Parathyroid adenoma (tissue), 2 donors: ENCODE measurements around the gene ALOX5AP.

Experiments
- H2AFZ ChIP-seq: fragments of 300-600 bp; sonication (generic); one replicate; pipeline ENCODE4 v1.7.0; 2017; ENCODE audit warnings: antibody characterized with exemption, mild to moderate bottlenecking
- H3K27ac ChIP-seq: fragments of 300-600 bp; sonication (generic); one replicate; pipeline ENCODE4 v1.7.0; 2017
- H3K27me3 ChIP-seq: fragments of 300-600 bp; sonication (generic); one replicate; pipeline ENCODE4 v1.7.0; 2017; ENCODE audit warnings: low read length; ENCODE audit not compliant: control insufficient read depth, insufficient read depth
- H3K36me3 ChIP-seq: fragments of 300-600 bp; sonication (generic); one replicate; pipeline ENCODE4 v1.7.0; 2017; ENCODE audit warnings: low read length; ENCODE audit not compliant: control insufficient read depth, insufficient read depth
- H3K4me1 ChIP-seq: fragments of 300-600 bp; sonication (generic); one replicate; pipeline ENCODE4 v1.7.0; 2017; ENCODE audit warnings: control low read depth
- H3K4me2 ChIP-seq: fragments of 300-600 bp; sonication (generic); one replicate; pipeline ENCODE4 v1.7.0; 2017; ENCODE audit warnings: low read length
- H3K4me3 ChIP-seq: fragments of 300-600 bp; sonication (generic); one replicate; pipeline ENCODE4 v1.7.0; 2017; ENCODE audit warnings: low read depth, low read length
- H3K79me2 ChIP-seq: fragments of 300-600 bp; sonication (generic); one replicate; pipeline ENCODE4 v1.7.0; 2017; ENCODE audit warnings: control low read depth
- H3K9ac ChIP-seq: fragments of 300-600 bp; sonication (generic); one replicate; pipeline ENCODE4 v1.7.0; 2017; ENCODE audit warnings: mild to moderate bottlenecking
- H3K9me3 ChIP-seq: fragments of 300-600 bp; sonication (generic); one replicate; pipeline ENCODE4 v1.7.0; 2017; ENCODE audit warnings: low read length; ENCODE audit not compliant: control insufficient read depth
- CTCF ChIP-seq: fragments of 300-600 bp; sonication (generic); IDR thresholded peaks from one replicate; pipeline ENCODE4 v1.7.0; 2017; ENCODE audit warnings: antibody characterized with exemption, mild to moderate bottlenecking
- donor health status: primary hyperparathyroidism.

The ALOX5AP gene

GRCh38 chr13:30757026-30757742 is 21.8 kb downstream of the ALOX5AP start:
- Histone ChIP-seq H3K4me1 (peaks cover 9% of the 10 kb centered on the region), H3K4me3 (no peak overlapping the region), H2AFZ (no peak overlapping the region), H3K9ac (no peak overlapping the region), H3K79me2 (no peaks in the 10 kb centered on the region), H3K36me3 (no peaks in the 10 kb centered on the region), H3K27me3 (no peaks in the 10 kb centered on the region), H3K27ac (no peak overlapping the region), H3K4me2 (no peak overlapping the region), H3K9me3 (no peaks in the 10 kb centered on the region)
- TF ChIP-seq CTCF, result no peak

- H3K4me1 ChIP-seq, result peaks cover 9% of the 10 kb centered on the region
- no peak overlapping the region for H3K9ac ChIP-seq
- no peak overlapping the region for H3K4me2 ChIP-seq
- H2AFZ ChIP-seq, result no peak overlapping the region
- no peak overlapping the region for H3K4me3 ChIP-seq
- no peak overlapping the region for H3K27ac ChIP-seq
- H3K79me2 ChIP-seq, result no peaks in the 10 kb centered on the region
- H3K9me3 ChIP-seq, result no peaks in the 10 kb centered on the region
- H3K36me3 ChIP-seq, result no peaks in the 10 kb centered on the region
- no peak for TF ChIP-seq CTCF
- H3K27me3 ChIP-seq, result no peaks in the 10 kb centered on the region
Measured at GRCh38 chr13:30759748-30760147, 24.4 kb downstream of the ALOX5AP start.

- Histone ChIP-seq H3K36me3 (no peaks in the 10 kb centered on the region), H3K79me2 (no peaks in the 10 kb centered on the region), H3K27ac (no peak overlapping the region), H2AFZ (no peak overlapping the region), H3K9me3 (no peaks in the 10 kb centered on the region), H3K4me3 (no peak overlapping the region), H3K4me2 (no peak overlapping the region), H3K27me3 (no peaks in the 10 kb centered on the region), H3K9ac (no peak overlapping the region), H3K4me1 (no peaks in the 10 kb centered on the region)
- TF ChIP-seq CTCF, result no peak
Measured at GRCh38 chr13:30762643-30763042, 27.3 kb downstream of the ALOX5AP start.

GRCh38 chr13:30763786-30764413 is 28.6 kb downstream of the ALOX5AP start:
- H3K9me3 ChIP-seq, result no peaks in the 10 kb centered on the region
- no peak overlapping the region for H3K4me3 ChIP-seq
- no peaks in the 10 kb centered on the region for H3K27me3 ChIP-seq

More at GRCh38 chr13:30763786-30764413, 28.6 kb downstream of the ALOX5AP start:
- Histone ChIP-seq H3K9ac (no peak overlapping the region), H3K4me2 (no peak overlapping the region), H3K79me2 (no peaks in the 10 kb centered on the region), H3K27ac (no peak overlapping the region), H3K4me1 (no peaks in the 10 kb centered on the region), H3K36me3 (no peaks in the 10 kb centered on the region), H2AFZ (no peak overlapping the region)
- TF ChIP-seq CTCF, result no peak
